Measurements from ENCODE around the gene WDSUB1.

Gene WDSUB1

GRCh38 chr2:159270744-159271379 lies 15.6 kb downstream of the WDSUB1 start:
- intact Hi-C loops (cut with DNase I) = no loop called here
- no peak for DNase-seq

DNA sequence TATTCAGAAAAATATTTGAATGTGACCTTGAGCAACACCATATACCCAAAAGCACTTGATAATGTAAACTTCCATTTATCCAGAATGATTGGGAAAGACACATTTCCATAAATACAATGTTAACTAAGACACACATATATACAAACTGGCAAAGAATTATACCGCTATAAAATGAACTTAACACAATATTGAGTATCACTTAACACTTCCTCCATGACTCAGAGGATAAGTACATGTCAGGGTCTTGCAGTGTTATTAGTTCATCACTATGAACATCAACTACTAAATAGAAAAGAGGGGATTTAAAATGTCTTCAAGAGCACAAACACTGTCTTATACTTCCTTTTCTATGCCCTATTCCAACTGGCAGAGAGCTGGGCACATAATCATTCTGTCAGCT lies 18.6 kb downstream of the WDSUB1 start:
- intact Hi-C loops (cut with DNase I) = no loop called here

DNA sequence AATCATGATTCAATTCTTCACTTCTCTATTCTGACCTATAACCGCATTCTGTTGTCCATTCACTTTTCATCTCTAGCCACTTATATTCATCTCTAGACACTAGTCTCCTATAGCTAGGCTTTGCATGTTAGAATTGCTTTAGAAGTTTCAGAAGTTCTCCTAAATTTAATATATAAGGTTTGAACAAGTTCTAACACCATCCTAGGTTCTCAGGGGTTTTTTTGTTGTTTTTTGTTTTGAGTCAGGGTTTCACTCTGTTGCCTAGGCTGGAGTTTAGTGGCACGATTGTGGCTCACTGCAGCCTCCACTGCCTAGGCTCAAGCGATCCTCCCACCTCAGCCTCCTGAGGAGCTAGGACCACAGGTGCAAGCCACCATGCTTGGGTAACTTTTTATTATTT lies 19.9 kb downstream of the WDSUB1 start:
- no peak for DNase-seq
- intact Hi-C loops (cut with DNase I) = no loop called here

More for the DNA sequence above, 18.6 kb downstream of the WDSUB1 start:
- DNase-seq = no peak

DNA sequence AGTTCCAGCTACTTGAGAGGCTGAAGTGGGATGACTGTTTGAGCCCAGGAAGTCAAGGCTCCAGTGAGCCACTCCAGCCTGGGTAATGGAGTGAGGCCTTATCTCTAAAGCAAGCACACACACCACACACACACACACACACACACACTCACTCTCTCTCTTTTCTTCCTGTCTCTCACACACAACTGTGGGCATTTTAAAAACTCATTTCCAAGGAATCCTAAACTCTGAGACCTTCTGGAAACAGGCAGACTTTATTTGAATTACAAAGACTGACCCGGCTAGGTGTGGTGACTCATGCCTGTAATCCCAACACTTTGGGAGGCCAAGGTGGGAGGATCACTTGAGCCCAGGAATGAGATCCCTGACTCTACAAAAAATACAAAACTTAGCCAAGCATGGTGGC lies 21.3 kb downstream of the WDSUB1 start:
- no peak for DNase-seq
- intact Hi-C loops (cut with DNase I) = no loop called here

GRCh38 chr2:159262904-159263303 lies 23.6 kb downstream of the WDSUB1 start:
- intact Hi-C loops (cut with DNase I) = no loop called here
- DNase-seq = no peak

- DNase-seq = no peak
- intact Hi-C loops (cut with DNase I) = no loop called here
Observed at GRCh38 chr2:159262226-159262625, 24.3 kb downstream of the WDSUB1 start.

GRCh38 chr2:159256159-159256558 lies 30.3 kb downstream of the WDSUB1 start:
- no peak for DNase-seq
- intact Hi-C loops (cut with DNase I) = no loop called here

- intact Hi-C loops (cut with DNase I) = no loop called here
- DNase-seq = no peak
Observed at GRCh38 chr2:159252905-159253304, 33.6 kb downstream of the WDSUB1 start.

DNA sequence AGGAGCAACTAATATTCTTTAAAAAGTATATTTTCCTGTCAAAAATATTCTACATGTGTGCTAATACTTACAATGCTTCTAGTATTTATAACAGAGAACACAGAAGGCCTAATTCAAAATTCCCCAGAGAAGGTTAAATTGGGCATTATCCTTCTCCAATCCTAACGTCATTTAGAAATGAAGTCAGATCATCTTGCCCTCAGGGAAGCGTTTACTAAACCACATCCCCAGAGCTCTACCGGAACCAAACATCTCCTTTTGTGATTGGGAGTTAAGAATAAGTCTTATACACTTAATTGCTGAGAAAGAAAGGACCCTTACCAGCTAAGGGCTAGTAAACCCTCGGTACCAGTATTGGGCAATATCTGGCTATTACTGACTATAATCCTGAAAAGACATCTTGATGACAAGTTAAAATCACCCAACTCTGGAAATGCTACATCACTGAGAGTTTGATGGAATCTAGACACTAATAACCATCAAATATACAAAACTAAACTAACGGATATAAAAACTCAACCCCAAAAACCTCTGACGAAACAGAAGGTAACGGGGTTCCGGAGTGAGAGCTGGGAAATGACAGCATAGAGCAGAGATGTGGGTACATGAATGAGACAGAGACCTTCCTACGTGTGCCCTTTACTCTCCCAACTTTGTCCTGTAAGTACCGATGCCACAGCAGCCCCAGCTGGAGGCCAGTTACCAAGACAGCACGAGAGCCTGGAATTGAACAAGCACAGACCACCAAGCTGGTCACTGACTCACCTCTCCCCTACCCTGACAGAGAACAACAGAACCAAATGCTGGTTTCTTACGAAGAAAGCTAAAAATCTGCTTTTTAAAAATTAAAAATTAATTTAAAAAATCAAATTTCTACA lies 35.0 kb downstream of the WDSUB1 start:
- no peak for DNase-seq
- intact Hi-C loops (cut with DNase I) = no loop called here

GRCh38 chr2:159249990-159250715 lies 36.4 kb downstream of the WDSUB1 start:
- intact Hi-C loops (cut with DNase I) = no loop called here
- DNase-seq = peak in 4 of 10 donors; percentile 30 to 86 (median 44)

- intact Hi-C loops (cut with DNase I) = no loop called here
- DNase-seq = no peak
Observed at GRCh38 chr2:159246325-159246988, 40.0 kb downstream of the WDSUB1 start.

- no peak for DNase-seq
- intact Hi-C loops (cut with DNase I) = no loop called here
Observed at GRCh38 chr2:159243529-159243928, 43.0 kb downstream of the WDSUB1 start.

- no peak for DNase-seq
- intact Hi-C loops (cut with DNase I) = no loop called here
Observed at GRCh38 chr2:159234868-159235267, 51.6 kb downstream of the WDSUB1 start.

- intact Hi-C loops (cut with DNase I) = no loop called here
- no peak for DNase-seq
Observed at GRCh38 chr2:159232456-159233170, 53.9 kb downstream of the WDSUB1 start.

GRCh38 chr2:159230145-159230877 lies 56.2 kb downstream of the WDSUB1 start:
- DNase-seq = peak in 1 of 10 donors; percentile 43
- intact Hi-C loops (cut with DNase I) = no loop called here

- intact Hi-C loops (cut with DNase I) = no loop called here
- no peak for DNase-seq
Observed at GRCh38 chr2:159229476-159230144, 56.9 kb downstream of the WDSUB1 start.

DNA sequence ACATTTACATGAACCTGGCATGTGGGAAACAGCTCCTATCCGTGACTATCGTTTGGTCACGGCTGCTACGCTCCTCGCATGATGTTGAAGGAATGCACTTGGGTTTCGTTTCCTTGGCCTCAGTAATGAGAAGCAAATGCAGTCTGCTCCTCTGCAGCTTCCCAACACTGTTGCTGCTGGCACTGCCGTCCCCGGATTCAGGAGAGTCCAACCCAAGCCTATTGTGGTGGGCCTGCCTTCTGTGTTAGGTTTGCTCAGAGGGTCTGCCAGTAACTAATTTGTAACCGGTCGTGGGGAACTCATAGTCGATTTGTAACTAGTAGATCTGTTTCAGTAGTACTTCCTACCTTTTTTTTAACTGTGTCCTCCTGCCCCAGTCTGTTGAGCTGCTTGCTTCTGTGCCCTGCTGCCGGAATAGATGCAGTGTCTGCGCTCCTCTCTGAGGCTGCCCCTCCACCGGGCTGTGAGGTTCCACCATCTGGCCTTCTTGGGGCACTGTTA lies 58.4 kb downstream of the WDSUB1 start:
- intact Hi-C loops (cut with DNase I) = no loop called here
- peak in 1 of 10 donors; percentile 27 for DNase-seq

DNA sequence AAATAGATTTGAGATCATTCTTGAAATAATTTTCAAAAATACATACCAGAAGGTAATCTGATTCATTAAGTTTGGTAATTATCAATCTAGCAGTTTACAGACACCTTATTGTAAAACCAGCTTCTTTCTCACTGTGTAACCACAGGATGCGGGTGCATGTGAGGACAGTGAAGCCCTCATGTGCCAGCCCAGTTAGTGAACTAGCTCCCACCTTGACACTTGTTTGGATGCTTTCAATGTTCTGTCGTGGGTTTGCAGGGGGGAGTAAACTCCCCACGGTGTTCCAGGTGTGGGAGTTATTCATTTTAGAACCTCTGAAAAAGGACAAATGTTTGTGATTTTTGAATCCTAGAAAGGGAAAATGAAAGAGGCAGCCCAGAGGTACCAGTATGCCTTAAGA lies 59.0 kb downstream of the WDSUB1 start:
- DNase-seq = no peak
- intact Hi-C loops (cut with DNase I) = no loop called here

All from posterior cingulate gyrus (tissue), 11 donors.